Muscle of leg (tissue), 11 donors: ENCODE measurements around the gene VAT1L. TPM values are rescaled to one million over a fixed set of nuclear protein-coding genes. Genes with fewer than 3 reads are reported as not detected.
A peak's percentile ranks its signal among the peaks of the same experiment; 100 is the strongest.

Source experiments
- DNase-seq: peaks from one replicate; pipeline ENCODE4 v3.0.0; 2013
- H3K27ac ChIP-seq: one replicate; pipeline ENCODE4 v1.5.1; 2013; ENCODE audit warnings: mild to moderate bottlenecking, low read length, control low read depth
- H3K27me3 ChIP-seq: one replicate; pipeline ENCODE4 v1.6.1; 2013; ENCODE audit warnings: low read length; ENCODE audit not compliant: control insufficient read depth, insufficient read depth
- H3K36me3 ChIP-seq: one replicate; pipeline ENCODE4 v1.6.1; 2013; ENCODE audit warnings: low read length; ENCODE audit not compliant: control insufficient read depth, insufficient read depth
- H3K4me1 ChIP-seq: one replicate; pipeline ENCODE4 v1.6.1; 2013; ENCODE audit warnings: low read length; ENCODE audit not compliant: control insufficient read depth, insufficient read depth
- H3K4me3 ChIP-seq: one replicate; pipeline ENCODE4 v1.5.1; 2013; ENCODE audit warnings: low read length, control low read depth
- H3K9me3 ChIP-seq: replicated peaks from 2 replicates; pipeline ENCODE4 v1.6.1; 2013; ENCODE audit warnings: low read depth, low read length; ENCODE audit not compliant: control insufficient read depth
- WGBS: methylation state at CpG from one replicate; pipeline ENCODE4 v1.1.5; 2013; ENCODE audit warnings: missing lambda C conversion rate; ENCODE audit not compliant: insufficient coverage; 5-methylcytosine and 5-hydroxymethylcytosine counted together
- polyA plus RNA-seq, 8 donors: library from polyadenylated mRNA; unstranded; fragments of 120-200 nt; gene quantifications; one replicate each; pipeline versions ENCODE4 v1.2.1 to v1.2.3, GENCODE V29; 2013; ENCODE audit warnings: inconsistent platforms in 1 of 8, low replicate concordance in 1 of 8; ENCODE audit not compliant: insufficient read length in 8 of 8, insufficient read depth in 1 of 8
- total RNA-seq: library from RNA; stranded (reverse); fragments of 120-200 nt; gene quantifications from one replicate; pipeline ENCODE4 v1.2.4, GENCODE V29; 2013

VAT1L gene
- total and polyA plus RNA-seq, 9 donors: 1.1 to 8.1 (median 2.7) TPM

- Histone ChIP-seq H3K27me3 (no peaks in the 10 kb centered on the region), H3K36me3 (no peaks in the 10 kb centered on the region), H3K4me3 (no peak overlapping the region), H3K4me1 (no peaks in the 10 kb centered on the region), H3K9me3 (no peaks in the 10 kb centered on the region), H3K27ac (no peak overlapping the region)
- DNase-seq: peak; percentile 9
- 31% methylated on average over 2 of the region's 9 CpGs for WGBS
These were observed 8.0 kb upstream of the VAT1L start for GRCh38 chr16:77780378-77780837.

- H3K36me3 ChIP-seq: no peaks in the 10 kb centered on the region
- no peaks in the 10 kb centered on the region for H3K4me1 ChIP-seq
- H3K27ac ChIP-seq: no peak overlapping the region
- H3K4me3 ChIP-seq: no peak overlapping the region
- no peaks in the 10 kb centered on the region for H3K9me3 ChIP-seq
- H3K27me3 ChIP-seq: no peaks in the 10 kb centered on the region
- DNase-seq: no peak
These were observed 7.3 kb upstream of the VAT1L start for GRCh38 chr16:77781091-77781490.

- peaks cover 6% of the 10 kb centered on the region for H3K27me3 ChIP-seq
- H3K27ac ChIP-seq: no peak overlapping the region
- no peaks in the 10 kb centered on the region for H3K4me1 ChIP-seq
- H3K9me3 ChIP-seq: no peaks in the 10 kb centered on the region
- no peaks in the 10 kb centered on the region for H3K36me3 ChIP-seq
- H3K4me3 ChIP-seq: no peak overlapping the region
- WGBS: no CpG with 5 or more reads among the region's 2 CpGs
- no peak for DNase-seq
These were observed 5.7 kb upstream of the VAT1L start for GRCh38 chr16:77782694-77783093.

- Histone ChIP-seq H3K4me1 (peaks cover 14% of the 10 kb centered on the region), H3K9me3 (no peaks in the 10 kb centered on the region), H3K27ac (no peak overlapping the region), H3K4me3 (no peak overlapping the region), H3K36me3 (no peaks in the 10 kb centered on the region), H3K27me3 (peaks cover 26% of the 10 kb centered on the region)
- 92% methylated on average over 27 of the region's 38 CpGs for WGBS
- peak; percentile 9 for DNase-seq
These were observed 3.7 kb upstream of the VAT1L start for GRCh38 chr16:77784441-77785372.

GRCh38 chr16:77785373-77785764 lies 3.0 kb upstream of the VAT1L start:
- H3K4me1 ChIP-seq: peaks cover 14% of the 10 kb centered on the region
- H3K4me3 ChIP-seq: no peak overlapping the region
- DNase-seq: no peak
- WGBS: 100% methylated on average over 1 of the region's 2 CpGs
- no peak overlapping the region for H3K27ac ChIP-seq
- H3K9me3 ChIP-seq: no peaks in the 10 kb centered on the region
- H3K27me3 ChIP-seq: peaks cover 33% of the 10 kb centered on the region
- no peaks in the 10 kb centered on the region for H3K36me3 ChIP-seq

GRCh38 chr16:77786186-77786847 lies 2.0 kb upstream of the VAT1L start:
- 30% methylated on average over 4 of the region's 5 CpGs for WGBS
- Histone ChIP-seq H3K4me1 (peaks cover 14% of the 10 kb centered on the region), H3K27me3 (peaks cover 37% of the 10 kb centered on the region), H3K27ac (no peak overlapping the region), H3K4me3 (no peak overlapping the region), H3K36me3 (no peaks in the 10 kb centered on the region), H3K9me3 (no peaks in the 10 kb centered on the region)
- peak; percentile 46 for DNase-seq

- Histone ChIP-seq H3K4me1 (peaks cover 14% of the 10 kb centered on the region), H3K36me3 (no peaks in the 10 kb centered on the region), H3K27me3 (peaks cover 40% of the 10 kb centered on the region), H3K9me3 (no peaks in the 10 kb centered on the region), H3K27ac (no peak overlapping the region), H3K4me3 (no peak overlapping the region)
- no peak for DNase-seq
- no CpG with 5 or more reads among the region's 2 CpGs for WGBS
These were observed 912 bp upstream of the VAT1L start for GRCh38 chr16:77787452-77787851.

- DNase-seq: no peak
- no peaks in the 10 kb centered on the region for H3K9me3 ChIP-seq
- H3K27ac ChIP-seq: no peak overlapping the region
- H3K27me3 ChIP-seq: peaks cover 42% of the 10 kb centered on the region
- peak overlapping the region; percentile 36 for H3K4me3 ChIP-seq
- 2% methylated on average over 19 of the region's 34 CpGs for WGBS
- H3K36me3 ChIP-seq: no peaks in the 10 kb centered on the region
- H3K4me1 ChIP-seq: peaks cover 14% of the 10 kb centered on the region
These were observed 983 bp downstream of the VAT1L start for GRCh38 chr16:77789085-77790008.

- DNase-seq: peak; percentile 11
- WGBS: 6% methylated on average over 9 of the region's 11 CpGs
- Histone ChIP-seq H3K9me3 (no peaks in the 10 kb centered on the region), H3K27me3 (peaks cover 42% of the 10 kb centered on the region), H3K4me3 (no peak overlapping the region), H3K27ac (no peak overlapping the region), H3K4me1 (peaks cover 14% of the 10 kb centered on the region), H3K36me3 (no peaks in the 10 kb centered on the region)
These were observed 1.6 kb downstream of the VAT1L start for GRCh38 chr16:77790009-77790372.

- Histone ChIP-seq H3K27me3 (peaks cover 42% of the 10 kb centered on the region), H3K4me1 (peaks cover 14% of the 10 kb centered on the region), H3K9me3 (no peaks in the 10 kb centered on the region), H3K4me3 (no peak overlapping the region), H3K36me3 (no peaks in the 10 kb centered on the region), H3K27ac (no peak overlapping the region)
- DNase-seq: peak; percentile 59
- no CpG with 5 or more reads among the region's 3 CpGs for WGBS
These were observed 2.5 kb downstream of the VAT1L start for GRCh38 chr16:77790912-77791311.
